HepG2 (cell line): ENCODE data around the gene HLA-DMB. TPM values are rescaled to one million over a fixed set of nuclear protein-coding genes. Genes with fewer than 3 reads are reported as not detected.

ENCODE experiments used
- BORCS8-MEF2B ChIP-seq: sonication (generic); formaldehyde crosslinking; IDR thresholded peaks from 2 replicates; pipeline ENCODE4 v1.8.0; 2022; ENCODE audit warnings: mild to moderate bottlenecking, missing genetic modification reagents
- CSRNP2 ChIP-seq: sonication (generic); formaldehyde crosslinking; conservative IDR thresholded peaks from 2 replicates; pipeline ENCODE4 v1.8.0; 2022; ENCODE audit warnings: low read depth, missing genetic modification reagents
- FOXK1 ChIP-seq: sonication (generic); formaldehyde crosslinking; IDR thresholded peaks from 2 replicates; pipeline ENCODE4 v1.4.0; 2020; ENCODE audit warnings: low read depth, missing genetic modification reagents, borderline replicate concordance
- GABPB1 ChIP-seq: IDR thresholded peaks from 2 replicates; pipeline ENCODE4 v1.6.1; 2016; ENCODE audit warnings: mild to moderate bottlenecking, missing genetic modification reagents, moderate library complexity, missing compliant biosample characterization
- GATAD2A ChIP-seq: IDR thresholded peaks from 2 replicates; pipeline ENCODE4 v1.6.1; 2016
- HDAC1 ChIP-seq: sonication (generic); formaldehyde crosslinking; IDR thresholded peaks from 2 replicates; pipeline ENCODE4 v1.5.1; 2020; ENCODE audit warnings: mild to moderate bottlenecking, missing genetic modification reagents
- HMG20A ChIP-seq: IDR thresholded peaks from 2 replicates; pipeline ENCODE4 v1.6.1; 2016; ENCODE audit warnings: borderline replicate concordance
- ISL2 ChIP-seq: sonication (generic); formaldehyde crosslinking; IDR thresholded peaks from 2 replicates; pipeline ENCODE4 v1.5.0; 2020; ENCODE audit warnings: missing genetic modification reagents
- MIXL1 ChIP-seq: IDR thresholded peaks from 2 replicates; pipeline ENCODE4 v1.6.1; 2016
- MXI1 ChIP-seq: IDR thresholded peaks from 3 replicates; pipeline ENCODE4 v1.6.1; 2012; ENCODE audit warnings: low read depth, low read length, inconsistent platforms, borderline replicate concordance
- SRF ChIP-seq: IDR thresholded peaks from 2 replicates; pipeline ENCODE4 v1.6.1; 2011; ENCODE audit warnings: mild to moderate bottlenecking, low read depth, low read length, moderate library complexity
- U2AF2 ChIP-seq: fragments of 200-400 bp; formaldehyde crosslinking; IDR thresholded peaks from 2 replicates; pipeline ENCODE4 v1.6.1; 2017; ENCODE audit warnings: low read depth, mild to moderate bottlenecking, low read length
- ZKSCAN5 ChIP-seq: sonication (generic); formaldehyde crosslinking; IDR thresholded peaks from 2 replicates; pipeline ENCODE4 v1.5.1; 2020; ENCODE audit warnings: mild to moderate bottlenecking, missing genetic modification reagents
- ZKSCAN8 ChIP-seq: IDR thresholded peaks from 2 replicates; pipeline ENCODE4 v1.6.1; 2016; ENCODE audit warnings: borderline replicate concordance, missing genetic modification reagents, missing compliant biosample characterization
- ZNF30 ChIP-seq: sonication (generic); formaldehyde crosslinking; IDR thresholded peaks from 2 replicates; pipeline ENCODE4 v1.5.0; 2020; ENCODE audit warnings: mild to moderate bottlenecking, missing genetic modification reagents
- ZNF503 ChIP-seq: sonication (generic); formaldehyde crosslinking; IDR thresholded peaks from 2 replicates; pipeline ENCODE4 v1.4.0; 2020; ENCODE audit warnings: missing genetic modification reagents
- ZNF549 ChIP-seq: sonication (generic); formaldehyde crosslinking; IDR thresholded peaks from 2 replicates; pipeline ENCODE4 v1.5.0; 2020; ENCODE audit warnings: missing genetic modification reagents
- polyA plus RNA-seq, 8 experiments: library from polyadenylated mRNA; depleted of rRNA in 3 of 8; stranded (reverse) in 7 of 8; unstranded in 1 of 8; fragments of >200 nt; fragmentation: Illumina TruSeq in 4 of 8; extraction: Trizol in 4 of 8; gene quantifications; 2 replicates each; pipeline versions ENCODE4 v1.2.1 to v1.2.3, GENCODE V29; 2011 to 2016; ENCODE audit warnings: low read depth in 4 of 8, missing spikeins in 1 of 8, mixed read lengths in 1 of 8; ENCODE audit not compliant: insufficient read depth in 1 of 8
- total RNA-seq, 5 experiments: library from RNA; depleted of rRNA; stranded (reverse); fragments of >200 nt; fragmentation: Illumina TruSeq; extraction: Trizol; gene quantifications; 2 replicates each; pipeline ENCODE4 v1.2.3, GENCODE V29; 2016; ENCODE audit warnings: low read depth in 1 of 5
- TF ChIP-seq, protein P1 (sequence below), 2 experiments: sonication (generic) in 1 of 2; formaldehyde crosslinking in 1 of 2; IDR thresholded peaks; 2 replicates each; pipeline versions ENCODE4 v1.4.0 to v1.6.1; 2016 to 2020; ENCODE audit warnings: borderline replicate concordance in 1 of 2, low read depth in 1 of 2, mild to moderate bottlenecking in 1 of 2, missing genetic modification reagents in 1 of 2
- TF ChIP-seq, protein P2 (sequence below): IDR thresholded peaks from 2 replicates; pipeline ENCODE4 v1.6.1; 2016; ENCODE audit warnings: low read depth

The HLA-DMB gene
- total and polyA plus RNA-seq, 2 of the 13 experiments (the other 11 are each of a cell fraction or from before 2014, with no cell fraction given), result not detected

DNA sequence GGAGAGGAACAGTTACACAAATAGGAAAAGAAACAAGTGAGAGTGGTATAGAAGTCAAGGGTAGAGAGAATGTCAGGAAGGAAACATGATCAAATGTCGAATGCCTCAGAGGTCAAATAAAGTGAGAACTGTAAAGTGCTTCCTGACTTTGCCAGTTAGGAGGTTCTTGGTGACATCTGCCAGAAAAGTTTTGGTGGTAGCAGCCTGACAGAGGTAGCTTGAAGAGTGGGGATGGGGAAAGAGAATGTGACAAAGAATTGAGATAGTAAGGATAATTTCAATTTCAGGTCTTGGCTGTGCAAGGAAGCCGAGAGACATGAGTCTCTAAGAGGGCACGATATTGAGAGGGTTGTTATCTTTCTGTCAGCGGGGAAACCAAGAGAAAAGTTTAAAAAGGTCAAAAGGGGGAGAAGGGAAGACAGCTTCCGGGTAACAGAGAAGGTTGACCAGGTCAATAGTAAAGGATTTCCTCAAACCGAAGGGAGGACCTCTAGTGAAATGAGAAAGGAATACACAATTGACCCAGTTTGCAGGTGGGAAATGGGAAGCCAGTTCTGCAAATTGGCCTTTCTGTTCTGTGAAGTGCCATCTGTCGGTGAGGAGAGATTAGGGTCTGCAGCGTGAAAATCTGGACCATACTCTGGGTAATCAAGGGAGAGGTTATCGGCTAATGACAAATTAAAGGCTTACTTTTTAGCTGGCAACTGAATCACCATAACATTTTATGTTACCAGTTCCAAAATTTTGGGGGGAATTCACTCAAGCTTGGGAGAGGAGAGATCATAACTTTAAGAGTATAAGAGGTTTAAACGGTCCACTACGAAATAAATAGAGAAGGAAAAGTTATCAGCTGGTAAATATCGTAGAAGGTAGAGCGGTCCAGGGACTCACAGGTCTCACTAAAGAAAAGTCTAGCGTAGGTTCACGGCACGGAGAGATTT lies 26.6 kb upstream of the HLA-DMB start (continued):
- TF ChIP-seq CSRNP2 (CRISPR knock-in tag) (no peak), ZNF30 (CRISPR knock-in tag) (0 out of 2 replicates have a peak, but pooled peaks have one; percentile 14), U2AF2 (0 out of 2 replicates have a peak, but pooled peaks have one; percentile 12), GATAD2A (CRISPR knock-in tag) (peak; percentile 52; the same call in 1 of the 2 replicates), ZKSCAN8 (CRISPR knock-in tag) (0 out of 2 replicates have a peak, but pooled peaks have one; percentile 5), HMG20A (peak; percentile 27; the same call in 1 of the 2 replicates), ZNF503 (CRISPR knock-in tag) (peak; percentile 49; the same call in 1 of the 2 replicates), ISL2 (CRISPR knock-in tag) (0 out of 2 replicates have a peak, but pooled peaks have one; percentile 26), FOXK1 (CRISPR knock-in tag) (peak; percentile 16; the same call in 1 of the 2 replicates), BORCS8-MEF2B (CRISPR knock-in tag) (no peak), GABPB1 (peak; percentile 69; the same call in 1 of the 2 replicates), MXI1 (peak; percentile 34; the same call in 1 of the 3 replicates), ZNF549 (CRISPR knock-in tag) (0 out of 2 replicates have a peak, but pooled peaks have one; percentile 15), ZKSCAN5 (CRISPR knock-in tag) (no peak), MIXL1 (peak; percentile 58; the same call in 1 of the 2 replicates), HDAC1 (peak; percentile 34), SRF (no peak)
- TF ChIP-seq, protein P1, sequence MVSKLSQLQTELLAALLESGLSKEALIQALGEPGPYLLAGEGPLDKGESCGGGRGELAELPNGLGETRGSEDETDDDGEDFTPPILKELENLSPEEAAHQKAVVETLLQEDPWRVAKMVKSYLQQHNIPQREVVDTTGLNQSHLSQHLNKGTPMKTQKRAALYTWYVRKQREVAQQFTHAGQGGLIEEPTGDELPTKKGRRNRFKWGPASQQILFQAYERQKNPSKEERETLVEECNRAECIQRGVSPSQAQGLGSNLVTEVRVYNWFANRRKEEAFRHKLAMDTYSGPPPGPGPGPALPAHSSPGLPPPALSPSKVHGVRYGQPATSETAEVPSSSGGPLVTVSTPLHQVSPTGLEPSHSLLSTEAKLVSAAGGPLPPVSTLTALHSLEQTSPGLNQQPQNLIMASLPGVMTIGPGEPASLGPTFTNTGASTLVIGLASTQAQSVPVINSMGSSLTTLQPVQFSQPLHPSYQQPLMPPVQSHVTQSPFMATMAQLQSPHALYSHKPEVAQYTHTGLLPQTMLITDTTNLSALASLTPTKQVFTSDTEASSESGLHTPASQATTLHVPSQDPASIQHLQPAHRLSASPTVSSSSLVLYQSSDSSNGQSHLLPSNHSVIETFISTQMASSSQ (IDR thresholded peaks at IDR 0.05; ENCODE audit: low read depth), result 0 out of 2 replicates have a peak, but pooled peaks have one; percentile 8
- TF ChIP-seq, protein P1 (CRISPR knock-in tag; IDR thresholded peaks at IDR 0.05; ENCODE audit: borderline replicate concordance), result peak; percentile 14; the same call in 1 of the 2 replicates
- TF ChIP-seq, protein P2, sequence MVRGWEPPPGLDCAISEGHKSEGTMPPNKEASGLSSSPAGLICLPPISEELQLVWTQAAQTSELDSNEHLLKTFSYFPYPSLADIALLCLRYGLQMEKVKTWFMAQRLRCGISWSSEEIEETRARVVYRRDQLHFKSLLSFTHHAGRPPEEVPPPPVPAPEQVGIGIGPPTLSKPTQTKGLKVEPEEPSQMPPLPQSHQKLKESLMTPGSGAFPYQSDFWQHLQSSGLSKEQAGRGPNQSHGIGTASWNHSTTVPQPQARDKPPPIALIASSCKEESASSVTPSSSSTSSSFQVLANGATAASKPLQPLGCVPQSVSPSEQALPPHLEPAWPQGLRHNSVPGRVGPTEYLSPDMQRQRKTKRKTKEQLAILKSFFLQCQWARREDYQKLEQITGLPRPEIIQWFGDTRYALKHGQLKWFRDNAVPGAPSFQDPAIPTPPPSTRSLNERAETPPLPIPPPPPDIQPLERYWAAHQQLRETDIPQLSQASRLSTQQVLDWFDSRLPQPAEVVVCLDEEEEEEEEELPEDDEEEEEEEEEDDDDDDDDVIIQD (CRISPR knock-in tag), result peak; percentile 47
